A549 (cell line): ENCODE measurements around the gene FBXO34.

Experiments used
- CBX2 ChIP-seq: fragments of 200-600 bp; sonication (generic); IDR thresholded peaks from 2 replicates; pipeline ENCODE4 v1.6.1; 2016; ENCODE audit warnings: low read depth, mild to moderate bottlenecking, borderline replicate concordance
- CTCF ChIP-seq: fragments of >200 bp; sonication (Bioruptor Twin); formaldehyde crosslinking; IDR thresholded peaks from 3 replicates; pipeline ENCODE4 v1.5.1; 2016
- FOSL2 ChIP-seq, 2 experiments: fragments of 450-650 bp in 1 of 2; fragments of >200 bp in 1 of 2; sonication (Bioruptor Twin) in 1 of 2; formaldehyde crosslinking; IDR thresholded peaks; 2 replicates each; pipeline versions ENCODE4 v1.5.0 to v1.6.1; 2016 to 2020; ENCODE audit warnings: mild to moderate bottlenecking in 1 of 2, moderate library complexity in 1 of 2
- MYC ChIP-seq: IDR thresholded peaks from 2 replicates; pipeline ENCODE4 v1.6.1; 2012; ENCODE audit warnings: mild to moderate bottlenecking, inconsistent platforms, low read length, improper control_type of control experiment, borderline replicate concordance
- POLR2A ChIP-seq: IDR thresholded peaks from 2 replicates; pipeline ENCODE4 v1.6.1; 2012; ENCODE audit warnings: mild to moderate bottlenecking, low read length
- RAD21 ChIP-seq, 2 experiments: fragments of >200 bp in 1 of 2; sonication (Bioruptor Twin) in 1 of 2; formaldehyde crosslinking in 1 of 2; IDR thresholded peaks in 1 of 2; conservative IDR thresholded peaks in 1 of 2; 2 replicates in 1 of 2; 3 replicates in 1 of 2; pipeline ENCODE4 v1.6.1; 2012 to 2018; ENCODE audit warnings: inconsistent platforms in 1 of 2
- USF2 ChIP-seq: fragments of 450-650 bp; IDR thresholded peaks from 2 replicates; pipeline ENCODE4 v1.6.1; 2014; ENCODE audit warnings: antibody characterized with exemption

GRCh38 chr14:55350461-55350860 is 79.2 kb downstream of the FBXO34 start:
- TF ChIP-seq CTCF (no peak), POLR2A (no peak), USF2 (no peak), CBX2 (no peak), MYC (no peak), RAD21 (conservative IDR thresholded peaks at IDR 0.05 in 1 of 2, IDR thresholded peaks at IDR 0.05 in 1 of 2) (no peak), FOSL2 (IDR thresholded peaks at IDR 0.05) (no peak), FOSL2 (CRISPR knock-in tag; IDR thresholded peaks at IDR 0.05) (no peak)
